Amniotic epithelial cell (primary cell): ENCODE data around the gene SNX32.

ENCODE experiments used
- DNase-seq: peaks from one replicate; pipeline ENCODE4 v3.0.0-alpha.2; 2010; ENCODE audit warnings: low read depth

Gene SNX32

DNA sequence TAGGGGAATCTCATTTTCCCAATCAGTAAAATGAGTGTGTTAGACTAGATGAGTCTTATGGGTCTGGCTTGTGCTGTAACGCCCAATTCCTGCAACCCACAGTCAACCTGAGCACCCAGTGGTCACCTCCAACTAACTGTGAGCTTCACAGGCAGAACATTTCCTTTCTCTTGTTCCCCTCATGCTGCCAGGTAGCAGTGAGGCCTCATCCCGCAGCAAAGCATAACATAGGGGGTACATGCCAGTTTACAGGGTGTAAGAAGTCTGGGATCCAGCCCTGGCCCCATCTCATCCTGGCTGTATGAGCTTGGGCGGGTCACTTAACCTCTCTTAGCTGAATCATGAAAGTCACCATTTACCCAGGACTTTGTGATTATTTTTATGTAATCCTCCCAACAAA lies 35.1 kb downstream of the SNX32 start:
- no peak for DNase-seq

DNA sequence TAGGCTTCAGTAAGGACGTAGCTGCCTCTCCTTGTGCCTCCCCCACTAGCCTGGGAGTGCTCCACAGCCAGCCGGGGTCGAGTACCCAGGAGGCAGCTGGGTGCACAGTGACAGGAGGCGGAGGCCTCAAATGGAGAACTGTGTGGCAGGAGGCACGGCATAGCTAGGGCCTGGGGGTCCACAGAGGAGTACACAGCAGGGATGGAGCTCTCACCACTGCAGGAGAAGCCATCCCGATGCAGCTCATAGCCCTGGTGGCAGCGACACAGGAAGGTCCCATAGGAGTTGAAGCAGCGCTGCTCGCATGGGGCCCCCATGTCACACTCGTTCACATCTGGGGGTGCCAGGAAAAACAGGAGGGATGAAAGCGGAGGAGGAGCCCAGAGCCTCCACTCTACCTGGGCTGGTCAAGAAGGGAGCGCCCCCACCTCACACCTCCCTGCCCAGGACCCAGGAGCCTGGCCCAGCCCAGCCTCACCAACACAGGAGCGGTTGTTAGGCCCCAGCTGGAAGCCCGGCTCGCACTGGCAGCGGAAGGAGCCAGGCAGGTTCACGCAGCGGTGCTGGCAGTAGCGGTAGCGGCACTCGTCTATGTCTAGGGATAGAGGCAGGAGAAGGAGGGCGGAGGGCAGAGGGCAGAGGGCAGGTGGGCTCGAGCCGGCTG lies 36.0 kb downstream of the SNX32 start:
- DNase-seq: no peak

DNA sequence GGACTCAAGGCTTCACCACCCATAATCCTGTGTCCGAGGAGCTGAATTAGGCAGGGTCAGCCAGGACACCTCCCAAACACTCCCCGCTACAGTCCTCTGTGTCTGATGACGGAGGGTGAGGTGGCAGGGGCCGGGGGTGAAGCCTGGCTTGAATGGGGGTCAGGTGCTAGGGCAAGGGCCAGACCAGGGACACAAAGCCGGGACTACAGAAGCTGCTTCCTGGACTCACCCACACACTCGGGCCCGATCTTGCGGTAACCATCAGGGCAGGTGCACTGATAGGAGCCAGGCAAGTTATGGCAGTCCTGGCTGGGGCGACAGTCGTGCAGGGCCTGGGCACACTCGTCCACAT lies 36.5 kb downstream of the SNX32 start:
- no peak for DNase-seq

DNA sequence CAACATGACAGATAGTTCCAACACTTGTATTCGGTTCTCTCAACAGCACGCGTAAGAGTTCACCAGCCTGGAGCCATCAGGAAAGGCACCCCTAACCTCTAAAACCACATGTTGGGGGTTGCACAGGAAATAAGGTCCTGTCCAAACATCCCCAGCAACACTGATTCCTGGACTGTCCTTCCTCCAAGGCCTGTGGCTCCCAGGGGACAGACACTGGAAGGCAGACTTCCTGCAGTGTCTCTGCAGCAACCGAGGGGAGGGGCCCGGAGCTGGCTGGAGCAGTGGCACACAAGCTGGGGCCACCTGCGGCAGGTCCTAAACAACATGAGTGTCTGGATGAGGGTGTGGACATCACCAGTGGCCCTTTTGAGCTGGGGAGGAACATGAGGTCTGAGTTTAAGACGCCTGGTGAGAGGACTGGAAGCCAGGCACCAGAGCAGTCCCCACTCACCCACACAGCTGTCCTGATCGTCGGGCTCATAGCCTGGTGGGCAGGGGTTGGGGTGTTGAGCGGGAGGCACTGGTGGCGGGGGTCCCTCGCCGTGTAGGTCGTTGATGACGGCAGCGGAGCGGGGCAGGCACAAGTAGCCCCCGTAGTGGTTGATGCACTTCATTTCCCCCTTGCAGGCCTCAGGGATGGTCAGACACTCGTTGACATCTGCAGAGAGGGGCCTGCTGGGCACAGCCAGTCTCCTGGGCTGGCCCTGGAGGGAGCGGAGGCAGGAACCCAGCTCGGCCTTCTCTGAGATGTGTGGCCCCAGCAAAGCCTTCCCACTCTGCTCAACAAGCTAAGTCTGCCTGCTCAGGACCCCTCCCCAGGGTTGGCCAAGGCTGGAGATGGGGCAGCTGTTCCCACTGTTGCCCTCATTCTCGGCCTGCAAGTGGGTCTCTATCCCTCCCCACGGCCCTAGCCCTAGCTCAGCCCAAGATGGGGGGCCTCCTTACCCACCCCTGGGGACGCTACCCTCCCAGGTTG lies 37.2 kb downstream of the SNX32 start:
- no peak for DNase-seq

GRCh38 chr11:65871811-65872548 lies 38.2 kb downstream of the SNX32 start:
- peak; percentile 36 for DNase-seq

- DNase-seq: no peak
These were observed 39.0 kb downstream of the SNX32 start, which contains the start of gene EFEMP2 for GRCh38 chr11:65872586-65873317. Gene EFEMP2, minus strand, starts transcription at chr11:65872800. Its CDS starts 446 bp downstream, at chr11:65872354.

GRCh38 chr11:65873318-65874156 lies 39.8 kb downstream of the SNX32 start:
- peak; percentile 86 for DNase-seq

DNA sequence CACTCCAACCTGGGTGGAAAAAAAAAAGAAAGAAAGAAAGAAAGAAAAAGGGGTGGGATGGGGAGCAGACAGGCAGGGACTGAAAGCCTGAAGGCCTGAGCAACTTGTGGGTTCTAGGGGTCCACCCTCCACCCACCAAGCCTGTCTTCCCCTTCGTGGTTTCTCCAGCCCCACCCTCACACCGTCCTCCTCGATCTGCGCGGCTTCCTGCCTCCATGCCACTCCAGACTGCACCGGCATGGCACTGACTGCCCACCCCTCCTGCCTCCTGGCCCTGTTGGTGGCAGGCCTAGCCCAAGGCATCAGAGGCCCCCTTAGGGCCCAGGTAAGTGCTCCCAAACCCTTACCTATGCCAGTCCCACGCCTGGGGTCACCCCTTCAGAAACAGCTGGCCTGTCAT lies 45.9 kb downstream of the SNX32 start, which contains the start of gene CTSW:
TSS of gene CTSW (plus strand) at position 221 of the 400 bp plus-strand sequence. CDS start at position 239, 18 bp downstream.
- DNase-seq: no peak

GRCh38 chr11:65880027-65880426 lies 46.3 kb downstream of the SNX32 start:
- no peak for DNase-seq

DNA sequence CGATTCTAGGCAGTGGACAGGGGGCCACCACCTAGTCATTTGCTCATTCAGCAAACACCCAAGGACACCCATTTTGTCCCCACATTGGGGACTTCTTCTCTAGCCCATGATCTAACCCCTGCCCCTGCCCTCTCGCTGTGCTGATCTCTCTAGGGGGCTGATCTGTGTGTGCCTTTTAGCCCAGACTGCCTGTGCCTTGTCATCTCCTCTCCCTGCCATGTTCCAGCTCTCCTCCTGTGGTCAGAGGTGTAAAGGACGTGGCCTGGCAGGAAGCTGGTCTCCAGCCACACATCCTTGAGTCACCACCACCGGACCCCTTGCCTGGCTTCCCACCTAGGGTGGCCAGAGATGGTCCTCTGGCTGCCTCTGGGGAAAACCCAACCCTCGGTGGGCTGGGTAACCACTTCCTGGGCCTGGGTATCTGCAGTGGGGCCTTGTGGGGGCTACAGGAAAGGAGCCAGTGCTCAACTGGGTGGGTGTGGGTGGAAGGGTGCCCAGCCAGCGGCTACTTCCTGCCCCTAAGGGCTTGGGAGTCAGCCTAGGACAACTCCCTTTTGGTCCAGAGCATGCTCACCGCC lies 47.2 kb downstream of the SNX32 start:
- no peak for DNase-seq

DNA sequence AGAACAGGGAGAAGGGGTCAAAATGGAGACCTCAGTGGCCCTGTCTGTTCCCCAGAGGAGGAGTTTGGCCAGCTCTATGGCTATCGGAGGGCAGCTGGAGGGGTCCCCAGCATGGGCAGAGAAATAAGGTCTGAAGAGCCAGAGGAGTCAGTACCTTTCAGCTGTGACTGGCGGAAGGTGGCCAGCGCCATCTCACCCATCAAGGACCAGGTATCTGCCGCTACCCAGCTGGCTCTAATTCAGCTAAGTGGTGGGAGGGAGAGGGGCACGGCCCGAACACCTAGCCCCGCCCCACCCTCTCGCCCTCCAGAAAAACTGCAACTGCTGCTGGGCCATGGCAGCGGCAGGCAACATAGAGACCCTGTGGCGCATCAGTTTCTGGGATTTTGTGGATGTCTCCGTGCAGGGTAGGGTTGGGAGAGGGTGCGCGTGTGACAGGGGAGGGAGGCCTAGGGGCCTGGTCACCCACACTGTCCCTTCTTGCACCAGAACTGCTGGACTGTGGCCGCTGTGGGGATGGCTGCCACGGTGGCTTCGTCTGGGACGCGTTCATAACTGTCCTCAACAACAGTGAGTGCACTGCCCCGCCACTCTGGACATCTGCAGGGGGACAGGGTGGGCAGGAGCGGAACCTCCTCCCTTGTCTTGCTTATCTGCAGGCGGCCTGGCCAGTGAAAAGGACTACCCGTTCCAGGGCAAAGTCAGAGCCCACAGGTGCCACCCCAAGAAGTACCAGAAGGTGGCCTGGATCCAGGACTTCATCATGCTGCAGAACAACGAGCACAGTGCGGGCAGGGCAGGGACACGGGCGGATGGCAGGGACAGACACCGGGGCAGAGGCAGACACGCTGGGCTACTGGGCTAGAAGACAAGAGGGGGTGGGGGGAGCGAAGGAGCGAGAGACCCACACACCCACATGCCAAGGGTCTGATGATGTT lies 48.6 kb downstream of the SNX32 start:
- DNase-seq: no peak

- no peak for DNase-seq
These were observed 49.4 kb downstream of the SNX32 start for GRCh38 chr11:65883058-65883761.

DNA sequence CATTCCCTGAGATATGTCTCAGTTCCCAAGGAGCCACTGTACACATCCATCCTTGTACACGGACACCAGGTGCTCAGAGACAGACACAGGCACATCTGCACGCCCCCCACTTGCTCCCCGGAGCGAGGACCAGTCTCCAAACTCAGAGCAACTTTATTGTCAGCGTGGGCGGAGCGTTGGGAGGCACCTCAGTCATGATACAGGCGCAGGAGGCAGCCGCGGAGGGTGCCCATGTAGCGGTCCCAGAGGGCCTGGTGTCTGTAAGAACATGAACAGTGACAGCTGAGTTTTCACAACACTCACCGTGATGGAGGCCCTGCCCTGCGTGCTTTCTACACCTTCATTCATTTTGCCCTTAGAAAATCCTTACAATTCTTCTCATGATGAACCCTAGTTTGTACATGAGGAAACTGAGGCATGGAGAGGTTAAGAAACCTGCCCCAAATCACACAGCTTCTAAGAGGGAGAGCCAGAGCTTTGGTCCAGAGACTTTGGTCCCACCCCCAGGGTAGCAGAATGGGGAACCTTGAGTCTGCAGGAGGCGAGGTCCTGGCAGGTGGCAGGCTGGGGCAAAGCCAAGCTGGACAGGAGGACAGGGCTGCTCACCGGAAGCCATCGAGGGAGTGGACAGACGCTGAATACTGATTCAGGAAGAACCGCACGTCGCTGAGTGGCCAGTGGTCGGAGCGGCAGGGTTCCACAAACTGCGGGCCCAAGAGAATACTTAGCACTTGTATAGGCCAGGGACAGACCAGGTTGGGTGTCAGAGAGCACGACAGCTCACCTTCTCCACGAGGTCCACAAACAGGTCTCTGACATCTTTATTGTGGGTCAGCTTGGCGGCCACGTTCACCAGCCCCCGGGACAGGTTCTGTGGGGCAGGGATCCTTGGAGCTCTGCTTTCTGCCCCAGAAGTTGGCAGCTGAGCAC lies 50.3 kb downstream of the SNX32 start:
- DNase-seq: no peak

GRCh38 chr11:65884716-65885092 lies 50.9 kb downstream of the SNX32 start:
- peak; percentile 64 for DNase-seq

GRCh38 chr11:65885231-65885630 lies 51.5 kb downstream of the SNX32 start:
- DNase-seq: no peak

DNA sequence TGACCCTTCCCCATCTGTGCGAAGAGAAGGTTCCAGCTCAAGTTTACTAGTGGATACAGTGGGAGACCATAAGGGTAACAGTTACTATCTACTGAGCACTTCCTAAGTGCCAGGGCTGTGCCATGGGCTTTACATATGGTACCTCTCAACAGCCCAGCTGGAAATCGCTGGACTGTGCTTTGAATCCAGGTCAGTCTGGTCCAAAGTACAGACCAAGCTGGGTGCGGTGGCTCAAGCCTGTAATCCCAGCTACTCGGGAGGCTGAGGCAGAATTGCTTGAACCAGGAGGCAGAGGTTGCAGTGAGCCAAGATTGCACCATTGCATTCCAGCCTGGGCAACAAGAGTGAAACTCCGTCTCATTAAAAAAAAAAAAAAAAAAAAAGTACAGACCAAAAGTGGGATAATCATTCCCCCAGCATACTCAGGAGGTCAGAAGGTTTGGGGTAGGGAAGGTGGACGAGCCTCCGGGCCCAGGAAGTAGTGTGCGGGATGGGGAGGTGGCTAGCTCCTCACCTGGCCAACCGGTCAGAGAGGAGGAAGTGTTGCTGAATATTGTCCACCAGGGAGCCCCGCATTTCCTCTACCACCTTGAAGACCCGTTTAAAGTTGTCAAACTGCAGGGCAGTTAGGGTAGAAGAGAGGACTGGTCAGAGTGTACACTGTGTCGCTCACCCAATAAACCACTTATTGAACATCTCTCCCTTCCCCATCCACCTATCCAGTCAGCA lies 52.2 kb downstream of the SNX32 start:
- no peak for DNase-seq
